HG03558 (cell line): Measurements from ENCODE around the gene ITPK1.
"Not testable (repeated sequence)": the region's sequence is repeated elsewhere in the genome, so short reads cannot be mapped to it uniquely, and the experiment has no call there.

Experiments used
- ATAC-seq: cut with Tn5 transposase; IDR thresholded peaks from one replicate; pipeline ENCODE4 v1.9.1; 2021; ENCODE audit warnings: moderate number of reproducible peaks; ENCODE audit not compliant: unreplicated experiment; ENCODE audit errors: extremely low read depth

Gene ITPK1

DNA sequence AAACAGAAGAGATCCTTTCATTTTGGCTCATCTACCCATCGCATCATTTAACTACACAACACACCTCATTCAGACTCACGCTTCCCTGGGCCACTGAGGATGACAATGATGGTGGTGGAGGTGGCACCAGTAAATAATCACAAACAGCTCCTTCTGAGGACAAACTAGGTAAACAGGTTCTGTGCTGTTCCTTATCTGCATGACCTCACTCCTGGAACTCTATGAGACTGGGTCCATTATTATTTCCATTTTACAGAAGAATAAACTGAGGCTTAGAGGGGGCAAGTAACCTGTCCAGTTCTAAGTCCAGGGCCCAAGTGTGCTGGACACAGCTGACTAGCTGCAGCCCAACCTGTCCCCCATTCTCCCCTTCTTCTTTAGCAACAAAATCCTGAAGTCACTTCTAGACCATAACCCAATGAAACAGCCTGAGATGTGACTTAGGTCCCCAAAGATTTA lies 50.4 kb downstream of the ITPK1 start:
- no peak for ATAC-seq

DNA sequence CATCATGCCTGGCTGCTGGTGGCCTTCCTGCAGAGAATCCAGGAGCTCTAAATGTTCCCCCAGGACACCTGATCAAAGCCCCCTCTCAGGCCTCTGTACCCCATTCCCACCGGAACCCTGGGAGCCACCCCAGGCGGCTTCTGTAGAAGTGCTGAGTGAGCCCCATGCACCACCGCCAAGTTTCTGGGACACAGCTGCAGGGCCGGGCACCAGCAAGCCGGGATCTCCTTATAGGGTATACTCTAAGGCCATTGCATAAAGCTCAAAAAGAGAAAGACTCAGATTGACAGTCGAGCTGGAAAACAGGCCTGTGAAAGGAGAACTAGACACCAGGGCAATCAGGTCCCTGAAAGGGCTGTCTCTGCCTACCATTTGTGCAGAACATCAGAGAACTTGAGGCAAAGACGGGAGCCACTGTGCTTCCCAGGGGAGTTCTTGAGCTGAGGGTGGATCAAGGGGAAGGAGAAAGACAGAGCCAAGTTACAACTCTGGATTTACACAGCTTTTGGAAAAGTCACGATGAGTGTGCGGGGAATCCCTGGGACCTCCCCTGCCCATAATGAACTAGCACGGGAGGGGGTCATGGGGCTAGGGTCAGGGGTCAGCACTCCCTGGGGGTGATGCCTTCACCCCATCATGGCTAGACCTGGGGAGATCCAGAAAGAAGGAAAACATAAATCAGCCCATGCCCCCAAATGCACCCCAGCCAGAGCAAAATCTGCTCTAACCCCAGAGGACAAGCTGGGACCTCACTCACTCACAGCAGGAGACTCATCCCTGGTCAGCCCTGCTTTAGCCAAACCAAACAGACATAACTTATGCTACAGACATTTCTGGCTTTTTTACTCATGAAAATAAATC lies 51.1 kb downstream of the ITPK1 start:
- no peak for ATAC-seq

DNA sequence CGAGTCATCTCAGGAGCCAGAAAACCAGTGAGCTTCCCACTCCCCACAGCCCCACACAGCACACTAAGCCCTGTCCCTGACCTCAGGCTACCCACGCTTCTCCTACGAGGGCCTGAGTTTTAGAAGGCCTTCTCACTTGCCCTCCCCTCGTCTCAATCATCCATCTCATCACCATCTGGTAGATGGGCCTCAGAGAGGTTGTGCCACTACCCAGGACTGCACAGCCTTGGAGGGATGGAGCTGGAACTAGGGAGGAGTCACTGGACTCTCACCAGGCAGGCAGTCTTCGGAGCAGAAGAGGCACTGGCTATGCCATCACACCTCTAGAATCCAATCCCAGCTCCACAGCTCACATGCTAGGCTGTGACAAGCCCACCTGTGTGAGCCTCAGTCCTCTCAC lies 52.3 kb downstream of the ITPK1 start:
- no peak for ATAC-seq

DNA sequence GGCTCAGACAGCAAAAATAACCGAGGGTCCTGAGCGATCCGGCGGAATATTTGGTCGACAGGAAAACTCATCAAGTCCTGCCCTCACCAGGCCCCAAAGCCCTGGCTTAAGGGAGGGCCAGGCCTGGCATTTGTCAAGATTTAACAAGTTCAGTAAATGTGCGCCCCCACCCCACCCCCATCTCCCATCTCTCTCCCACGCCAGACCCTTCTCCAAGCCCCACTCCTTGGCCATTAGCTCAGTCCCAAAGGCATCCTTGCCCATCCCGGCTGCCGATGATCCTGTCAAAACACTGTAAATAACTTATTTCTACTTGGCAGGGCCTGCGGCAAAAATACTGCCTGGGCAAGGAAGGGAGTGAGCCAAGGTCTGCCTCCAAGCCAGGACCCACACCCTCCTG lies 52.8 kb downstream of the ITPK1 start:
- ATAC-seq, result no peak

DNA sequence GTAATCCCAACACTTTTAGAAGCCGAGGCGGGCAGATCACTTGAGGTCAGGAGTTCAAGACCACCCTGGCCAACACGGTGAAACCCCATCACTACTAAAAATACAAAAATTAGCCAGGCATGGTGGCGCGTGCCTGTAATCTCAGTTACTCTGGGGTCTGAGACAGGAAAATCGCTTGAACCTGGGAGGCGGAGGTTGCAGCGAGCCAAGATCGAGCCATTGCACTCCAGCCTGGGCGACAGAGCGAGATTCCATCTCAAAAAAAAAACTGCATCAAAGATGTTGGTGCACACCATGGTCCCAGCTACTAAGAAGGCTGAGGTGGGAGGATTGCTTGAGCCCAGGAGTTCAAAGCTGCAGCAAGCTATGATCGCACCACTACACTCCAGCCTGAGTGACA lies 53.7 kb downstream of the ITPK1 start:
- not testable (repeated sequence) for ATAC-seq

DNA sequence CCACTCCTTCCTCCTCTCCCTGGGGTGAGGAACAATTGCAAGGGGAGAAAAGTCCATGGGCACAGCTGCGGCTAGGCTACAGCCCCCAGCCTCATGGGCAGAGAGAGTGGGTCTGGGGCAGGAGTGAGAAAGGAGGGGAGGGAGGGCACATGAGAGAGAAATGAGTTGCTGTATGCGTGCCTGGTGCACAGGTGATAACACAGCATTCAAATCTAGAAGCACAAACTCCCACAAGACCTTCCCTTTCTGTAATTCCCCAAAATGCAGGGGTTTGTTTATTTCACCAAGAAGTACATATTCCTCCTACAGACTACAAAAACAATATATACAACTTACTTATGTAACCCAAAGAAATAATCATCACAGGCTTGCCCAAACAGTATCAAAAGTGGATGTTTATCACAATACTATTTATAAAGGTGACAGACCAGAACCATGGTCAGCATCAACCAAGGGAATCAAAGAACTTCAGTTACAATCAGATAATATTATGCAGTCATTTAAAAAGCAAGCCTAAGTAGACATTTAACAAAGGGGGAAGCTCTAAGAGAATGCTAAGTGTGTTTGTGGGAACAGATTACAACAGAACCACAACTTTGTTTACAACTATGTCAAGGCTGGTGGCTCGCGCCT lies 54.2 kb downstream of the ITPK1 start:
- ATAC-seq, result no peak

DNA sequence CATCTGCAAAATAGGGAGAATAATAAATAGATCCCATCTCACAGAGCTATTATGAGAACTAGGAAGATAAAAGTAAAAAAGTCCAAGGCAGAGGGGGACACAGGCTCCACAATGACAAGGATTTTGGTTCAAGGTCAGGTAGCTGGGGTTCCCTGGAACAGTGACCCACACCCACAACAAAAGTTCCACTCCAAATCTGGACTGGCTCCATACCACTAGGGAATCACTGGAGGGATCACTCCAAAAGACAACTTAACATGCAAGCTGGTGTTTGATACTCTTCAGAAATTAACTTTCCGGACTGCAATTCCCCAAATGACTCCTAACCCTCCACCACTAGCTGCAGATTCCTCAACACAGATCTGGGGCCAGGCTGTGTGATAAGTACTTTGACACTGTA lies 54.9 kb downstream of the ITPK1 start:
- ATAC-seq, result no peak

DNA sequence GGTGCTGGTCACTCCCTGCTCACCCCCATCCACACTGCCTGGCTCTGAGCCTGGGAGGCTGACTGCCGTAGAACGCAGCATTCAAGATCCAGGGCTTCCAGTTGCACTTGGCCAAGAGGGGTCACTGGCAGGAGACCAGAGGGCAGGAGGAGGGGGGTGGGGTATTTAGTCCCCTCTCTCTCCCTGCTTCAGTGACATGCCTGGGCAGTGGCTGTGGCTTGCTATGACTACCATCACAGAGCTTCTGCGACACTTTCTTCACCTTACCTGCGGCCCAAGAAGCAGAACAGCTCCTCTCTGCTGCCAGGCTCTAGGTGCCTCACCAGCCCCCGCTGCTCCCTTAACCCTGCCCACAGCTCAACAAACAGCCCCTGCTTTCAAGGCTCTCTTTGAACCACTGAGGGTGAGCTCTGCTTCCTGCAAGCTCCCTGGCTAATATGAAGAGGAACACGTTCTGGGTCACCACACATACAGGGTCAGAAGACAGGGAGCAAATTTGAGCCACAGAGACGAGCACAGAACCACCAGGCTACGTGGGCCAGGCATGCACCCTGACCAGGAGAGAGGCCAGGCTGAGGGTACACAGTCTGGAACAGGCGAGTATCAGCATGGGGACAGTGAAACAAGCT lies 55.7 kb downstream of the ITPK1 start:
- ATAC-seq, result no peak

DNA sequence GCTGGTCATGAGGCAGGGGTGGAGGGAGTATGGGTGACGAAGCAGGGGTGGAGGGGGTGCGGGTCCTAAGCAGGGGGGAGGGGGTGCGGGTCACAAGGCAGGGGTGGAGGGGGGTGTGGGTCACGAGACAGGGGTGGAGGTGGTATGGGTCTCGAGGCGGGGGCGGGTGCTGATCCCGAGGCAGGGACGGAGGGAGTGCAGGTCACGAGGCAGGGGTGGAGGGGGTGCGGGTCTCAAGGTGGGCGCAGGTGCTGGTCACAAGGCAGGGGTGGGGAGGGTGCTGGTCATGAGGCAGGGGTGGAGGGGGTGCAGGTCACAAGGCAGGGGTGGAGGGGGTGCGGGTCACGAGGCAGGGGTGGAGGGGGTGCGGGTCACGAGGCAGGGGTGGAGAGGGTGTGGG lies 56.5 kb downstream of the ITPK1 start:
- ATAC-seq, result no peak

DNA sequence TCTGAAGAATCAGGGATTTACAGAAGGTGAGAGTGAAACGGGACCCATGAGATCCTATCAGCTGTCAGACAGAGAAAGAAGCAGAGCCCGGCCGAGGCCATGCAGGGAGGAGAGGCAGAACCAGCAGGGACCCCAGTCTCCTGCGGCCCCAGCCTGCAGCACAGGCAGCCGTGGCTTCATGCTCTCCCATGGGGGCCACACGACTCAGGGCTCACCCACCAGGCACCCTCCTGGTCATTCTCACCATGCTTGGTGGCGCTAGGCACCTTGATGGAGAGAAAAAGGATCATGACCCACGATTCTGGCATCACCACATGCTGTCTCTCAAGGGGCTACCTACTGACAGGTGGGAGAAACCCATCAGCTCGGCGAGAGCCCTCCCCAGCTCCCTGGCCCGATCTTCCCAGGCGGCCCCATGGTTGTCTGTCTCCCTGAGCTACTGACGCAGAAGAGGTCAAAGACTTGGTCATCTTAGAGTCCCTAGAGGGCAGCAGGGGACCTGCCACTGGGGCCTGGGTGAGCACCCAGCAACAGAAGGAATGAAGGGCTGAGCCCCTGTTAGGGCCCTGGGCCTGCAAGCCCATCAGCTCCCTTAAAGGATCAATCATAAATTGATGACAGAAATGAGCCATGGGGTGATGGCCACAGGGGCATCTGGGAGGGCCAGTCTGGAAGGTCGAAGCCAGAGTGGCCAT lies 58.0 kb downstream of the ITPK1 start:
- ATAC-seq, result no peak

DNA sequence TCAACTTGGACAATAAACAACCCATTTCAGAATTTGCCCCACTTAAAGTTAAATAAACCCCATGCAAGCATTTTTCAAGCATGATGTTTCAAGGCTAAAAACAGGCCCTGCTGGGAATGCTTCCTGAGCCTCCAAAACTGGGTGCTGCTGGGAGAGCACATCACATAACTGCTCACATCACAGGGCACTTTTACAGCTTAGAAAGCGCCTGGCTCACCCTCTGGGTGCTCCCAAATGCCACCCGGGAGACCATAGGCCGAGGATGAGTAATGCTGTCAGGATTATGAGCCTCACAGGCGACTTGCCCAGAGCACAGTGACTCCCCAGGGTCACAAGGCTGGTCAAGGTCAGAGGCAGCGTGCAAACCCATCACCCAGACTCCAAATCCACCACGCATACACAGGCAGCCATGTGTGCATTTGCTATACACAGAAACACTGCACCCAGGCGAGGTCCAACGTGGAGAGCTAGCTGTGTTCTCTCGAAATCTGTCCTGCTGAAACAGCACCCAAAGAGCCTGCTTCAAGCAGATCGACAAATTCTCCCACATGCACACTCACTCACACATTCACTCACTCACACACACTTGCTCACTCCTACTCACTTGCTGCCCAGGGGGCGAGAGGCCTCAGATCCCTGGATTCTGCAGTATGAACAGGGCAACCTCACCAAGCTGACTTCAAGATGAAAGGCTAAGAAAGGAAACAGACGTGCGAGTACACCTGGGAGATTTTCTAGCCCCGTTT lies 58.7 kb downstream of the ITPK1 start:
- ATAC-seq, result no peak

DNA sequence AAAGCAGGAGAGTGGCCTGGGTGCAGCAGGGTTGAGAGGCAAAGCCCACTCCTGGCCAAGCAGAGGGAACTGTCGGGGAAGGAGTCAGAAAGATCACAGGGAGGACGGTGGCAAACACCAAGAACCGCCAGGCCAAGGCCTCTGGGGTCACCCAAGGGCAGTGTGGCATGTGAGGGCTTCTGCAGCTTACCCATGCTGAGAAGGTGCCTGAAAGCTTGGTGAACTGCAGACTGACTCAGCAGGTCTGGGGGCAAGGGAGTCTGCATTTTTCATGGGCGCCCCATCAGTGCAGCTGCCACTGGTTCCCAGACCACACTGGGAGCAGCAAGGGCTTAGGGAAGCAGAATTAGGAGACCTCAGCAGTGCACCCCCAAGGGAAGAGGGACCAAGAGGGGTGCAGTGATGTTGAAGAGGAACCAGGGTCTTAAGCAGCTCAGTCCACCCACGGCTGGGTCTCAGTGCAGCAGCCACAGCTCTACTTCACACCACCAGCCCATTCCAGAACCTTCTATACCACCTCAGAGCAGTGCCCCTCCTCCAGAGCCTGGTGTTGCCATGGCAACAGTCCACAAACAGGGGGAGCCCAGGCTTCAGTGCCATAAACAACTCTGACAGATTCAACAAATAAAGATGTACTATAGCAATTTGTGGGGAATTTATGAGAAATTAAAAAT lies 59.4 kb downstream of the ITPK1 start:
- ATAC-seq, result no peak

DNA sequence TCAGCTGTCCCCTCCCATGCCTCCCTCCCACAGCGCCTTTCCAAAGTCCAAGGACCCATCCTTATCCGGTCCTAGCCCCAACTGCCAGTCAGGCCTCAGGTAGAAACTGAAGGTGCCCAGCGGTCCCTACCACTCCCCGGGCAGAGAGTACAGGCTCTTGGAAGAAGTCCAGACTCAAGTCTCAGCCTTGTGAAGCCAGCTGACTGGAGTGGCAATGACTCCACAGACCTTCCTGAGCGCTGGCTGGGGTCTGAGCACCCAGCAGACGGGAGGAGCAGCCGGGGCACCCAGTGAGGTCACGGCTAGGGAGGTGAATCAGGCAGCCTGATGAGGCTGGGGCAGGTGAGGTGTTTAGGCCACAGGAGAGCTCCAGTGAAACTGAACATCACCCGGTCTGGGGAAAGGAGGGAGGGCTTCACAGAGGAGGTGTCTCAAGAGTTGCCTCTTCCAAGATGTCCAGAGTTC lies 60.0 kb downstream of the ITPK1 start:
- no peak for ATAC-seq

DNA sequence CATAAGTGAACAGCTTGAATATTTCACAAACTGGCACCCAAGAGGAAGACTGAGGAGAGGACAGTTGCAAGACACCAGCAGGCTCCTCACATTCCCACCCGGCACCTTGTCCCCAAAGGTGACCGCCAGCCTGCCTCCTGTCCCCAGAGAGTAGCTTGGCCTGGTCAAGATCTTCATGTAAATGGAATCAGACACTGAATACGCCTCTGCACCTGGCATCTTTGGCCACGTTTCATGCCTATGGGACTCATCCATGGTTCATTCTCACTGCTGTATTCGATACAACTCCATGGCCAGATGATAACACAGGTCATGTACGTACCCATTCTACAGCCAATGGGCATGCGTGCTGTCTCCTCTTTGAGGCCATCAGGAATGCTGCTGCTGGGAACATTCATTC lies 60.8 kb downstream of the ITPK1 start:
- ATAC-seq, result no peak

DNA sequence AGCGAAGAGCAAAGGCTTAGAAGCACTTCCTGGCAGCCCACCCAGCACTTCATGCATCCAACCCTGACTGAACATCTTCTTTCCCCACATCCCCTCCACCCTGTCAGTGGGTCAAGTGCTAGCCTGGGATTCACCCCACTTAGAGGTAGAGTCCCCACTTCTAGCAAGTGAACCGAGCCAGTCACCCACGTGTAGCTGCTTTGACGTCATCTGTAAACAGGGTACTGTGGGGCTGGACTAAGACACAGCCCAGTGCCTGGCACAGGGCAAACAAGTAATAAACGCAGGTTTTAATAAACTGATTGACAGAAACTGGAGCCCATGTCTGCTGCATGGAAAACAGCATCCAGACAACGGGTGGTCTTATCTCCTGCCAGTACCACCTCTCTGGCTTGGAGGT lies 61.7 kb downstream of the ITPK1 start:
- no peak for ATAC-seq

DNA sequence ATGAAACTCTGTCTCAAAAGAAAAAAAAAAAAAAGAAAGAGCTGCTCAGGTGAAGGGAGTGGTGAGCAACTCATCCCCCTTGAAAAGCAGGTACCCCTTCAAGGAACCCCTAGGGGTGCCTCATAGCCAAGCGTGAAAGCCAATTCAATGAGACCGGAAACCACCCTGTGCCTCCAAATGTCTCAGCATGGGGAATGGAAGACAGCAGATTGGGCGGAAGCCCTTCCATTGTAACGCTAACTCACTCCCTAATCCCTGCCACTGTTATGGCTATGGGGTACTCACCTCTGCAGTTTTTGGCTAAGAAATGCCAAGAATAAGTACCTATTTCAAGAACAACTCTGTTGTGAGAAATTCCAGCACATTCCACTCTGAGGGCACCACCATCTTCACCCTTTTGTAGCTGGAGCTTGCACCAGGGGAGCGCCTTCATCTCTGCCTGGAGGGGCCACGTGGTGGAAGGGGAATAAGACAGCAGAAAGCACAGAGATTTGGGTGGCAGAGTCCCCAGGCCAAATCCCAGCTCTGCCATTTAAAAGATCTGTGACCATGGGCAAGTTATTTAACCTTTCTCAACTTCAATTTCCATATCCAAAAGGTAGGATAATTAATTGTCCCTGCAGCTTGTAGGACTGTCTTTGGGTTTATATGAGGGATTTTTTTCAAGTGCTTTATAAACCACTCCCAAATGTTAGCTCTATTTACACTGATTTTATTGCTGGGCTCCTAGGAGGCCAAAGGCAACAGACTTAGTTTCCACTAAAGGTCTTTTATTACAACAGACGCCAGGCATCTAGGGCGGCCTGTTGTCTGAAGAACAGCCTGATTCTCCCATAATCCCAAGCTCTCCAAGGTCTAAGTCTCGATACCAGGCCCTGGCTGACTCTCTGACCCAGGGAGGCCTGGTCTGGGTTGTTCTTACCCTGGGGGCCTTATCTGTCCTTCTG lies 63.9 kb downstream of the ITPK1 start:
- no peak for ATAC-seq

DNA sequence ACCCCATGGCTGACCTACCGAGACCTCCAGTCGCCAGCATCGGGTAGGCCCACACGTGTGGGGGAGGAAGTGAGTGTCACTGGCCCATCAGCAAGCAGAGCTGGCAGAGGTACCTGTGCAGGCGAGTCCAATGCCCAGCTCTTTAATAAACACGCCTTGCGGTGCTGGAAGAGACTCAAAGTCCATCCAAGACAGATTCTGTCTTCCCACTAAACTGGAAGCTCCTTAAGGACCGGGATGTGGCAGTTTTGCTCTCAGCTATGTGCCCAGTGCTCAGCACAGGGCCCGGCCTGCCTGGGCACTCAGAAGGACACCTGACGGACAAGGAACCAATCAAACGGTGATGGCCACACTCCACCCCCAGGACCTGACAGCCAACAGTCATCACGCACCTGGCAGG lies 65.0 kb downstream of the ITPK1 start:
- ATAC-seq, result no peak

DNA sequence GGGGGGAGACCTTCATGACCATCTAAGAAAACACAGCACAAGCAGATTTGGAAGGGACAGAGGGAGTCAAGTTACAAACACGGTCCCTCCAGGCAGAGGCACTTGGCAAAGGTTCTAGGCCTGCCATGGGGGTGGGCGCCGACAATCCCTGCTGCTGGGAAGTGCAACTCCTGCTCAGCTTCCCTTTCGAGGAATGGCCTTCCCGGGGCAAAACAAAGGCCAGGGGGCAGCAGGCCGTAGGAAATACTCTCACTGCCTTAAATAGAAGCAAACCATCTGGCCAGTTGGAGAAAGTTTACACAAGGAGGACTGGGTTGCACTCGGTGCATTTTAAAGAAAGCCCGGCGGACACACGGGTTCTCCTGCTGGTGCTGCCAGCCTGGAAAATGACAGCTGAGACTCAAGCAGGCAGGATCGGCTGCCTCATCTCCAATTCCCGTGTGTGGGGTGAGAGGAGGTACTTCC lies 65.8 kb downstream of the ITPK1 start:
- ATAC-seq, result no peak
